ENCODE data around the gene MPDZ.

Gene MPDZ

GRCh38 chr9:13278368-13279246 lies 885 bp downstream of the MPDZ start:
- DNase-seq (ENCODE audit: low spot score): no peak
- TF ChIP-seq CTCF (IDR thresholded peaks at IDR 0.05; ENCODE audit: extremely low read depth, missing control alignments): no peak

GRCh38 chr9:13278023-13278367 lies 1.5 kb downstream of the MPDZ start:
- no peak for DNase-seq (ENCODE audit: low spot score)
- TF ChIP-seq CTCF (IDR thresholded peaks at IDR 0.05; ENCODE audit: extremely low read depth, missing control alignments): no peak

GRCh38 chr9:13274886-13275641 lies 4.4 kb downstream of the MPDZ start:
- DNase-seq (ENCODE audit: low spot score): no peak

GRCh38 chr9:13270734-13271133 lies 8.8 kb downstream of the MPDZ start:
- DNase-seq (ENCODE audit: low spot score): no peak
- TF ChIP-seq CTCF (IDR thresholded peaks at IDR 0.05; ENCODE audit: extremely low read depth, missing control alignments): no peak

More at GRCh38 chr9:13274886-13275641, 4.4 kb downstream of the MPDZ start:
- no peak for TF ChIP-seq CTCF (IDR thresholded peaks at IDR 0.05; ENCODE audit: extremely low read depth, missing control alignments)

- TF ChIP-seq CTCF (IDR thresholded peaks at IDR 0.05; ENCODE audit: extremely low read depth, missing control alignments): no peak
- no peak for DNase-seq (ENCODE audit: low spot score)
These were observed 9.7 kb downstream of the MPDZ start for GRCh38 chr9:13269589-13270452.

GRCh38 chr9:13268469-13268868 lies 11.0 kb downstream of the MPDZ start:
- no peak for DNase-seq (ENCODE audit: low spot score)
- TF ChIP-seq CTCF (IDR thresholded peaks at IDR 0.05; ENCODE audit: extremely low read depth, missing control alignments): no peak
